Endothelial cell of umbilical vein (primary cell): ENCODE data around the gene DPY19L2.
"Not testable (repeated sequence)": the region's sequence is repeated elsewhere in the genome, so short reads cannot be mapped to it uniquely, and the experiment has no call there.

ENCODE experiments used
- CTCF ChIP-seq, 2 donors: IDR thresholded peaks; 1 replicate in 1 of 2; 2 replicates in 1 of 2; pipeline ENCODE4 v1.5.1; 2011; ENCODE audit warnings: low read length in 2 of 2, mild to moderate bottlenecking in 2 of 2, moderate library complexity in 2 of 2, control low read depth in 1 of 2, inconsistent platforms in 1 of 2, low read depth in 1 of 2; ENCODE audit not compliant: insufficient read depth in 1 of 2; ENCODE audit errors: extremely low read depth in 1 of 2
- EZH2 ChIP-seq: IDR thresholded peaks from 2 replicates; pipeline ENCODE4 v1.6.1; 2012; ENCODE audit warnings: borderline replicate concordance, low read depth, mild to moderate bottlenecking, moderate library complexity, low read length, inconsistent platforms; ENCODE audit not compliant: severe bottlenecking
- MAX ChIP-seq: IDR thresholded peaks from 2 replicates; pipeline ENCODE4 v1.6.1; 2011; ENCODE audit not compliant: insufficient read depth, insufficient read length
- POLR2A ChIP-seq: IDR thresholded peaks from 2 replicates; pipeline ENCODE4 v1.6.1; 2012; ENCODE audit warnings: low read depth, mild to moderate bottlenecking, control low read depth, low read length

GRCh38 chr12:63689141-63689540, 20.8 kb upstream of the DPY19L2 start:
- TF ChIP-seq CTCF (IDR thresholded peaks at IDR 0.05; ENCODE audit: extremely low read depth in 1 of 2, insufficient read depth in 1 of 2, low read depth in 1 of 2, low read length in 2 of 2); POLR2A; EZH2; MAX: not testable (repeated sequence)
